HG02852 (cell line): Measurements from ENCODE around the gene ACSF3.
"Not testable (repeated sequence)": the region's sequence is repeated elsewhere in the genome, so short reads cannot be mapped to it uniquely, and the experiment has no call there.

Experiments
- ATAC-seq: cut with Tn5 transposase; IDR thresholded peaks from one replicate; pipeline ENCODE4 v1.9.1; 2021; ENCODE audit warnings: mild to moderate bottlenecking, moderate library complexity; ENCODE audit not compliant: unreplicated experiment

ACSF3 gene

GRCh38 chr16:89185887-89186592 is 92.4 kb downstream of the ACSF3 start:
- ATAC-seq: not testable (repeated sequence)

GRCh38 chr16:89186593-89187031 is 93.0 kb downstream of the ACSF3 start:
- not testable (repeated sequence) for ATAC-seq

GRCh38 chr16:89187032-89187769 is 93.5 kb downstream of the ACSF3 start:
- ATAC-seq: no peak

GRCh38 chr16:89187770-89188392 is 94.2 kb downstream of the ACSF3 start:
- no peak for ATAC-seq

GRCh38 chr16:89188471-89189357 is 95.1 kb downstream of the ACSF3 start:
- not testable (repeated sequence) for ATAC-seq

- ATAC-seq: no peak
Observed at GRCh38 chr16:89189358-89190025, 95.8 kb downstream of the ACSF3 start.

GRCh38 chr16:89190150-89190958 is 96.7 kb downstream of the ACSF3 start:
- no peak for ATAC-seq

GRCh38 chr16:89191033-89191900 is 97.6 kb downstream of the ACSF3 start:
- no peak for ATAC-seq

GRCh38 chr16:89191901-89192185 is 98.2 kb downstream of the ACSF3 start:
- ATAC-seq: no peak

GRCh38 chr16:89192186-89192955 is 98.7 kb downstream of the ACSF3 start:
- ATAC-seq: not testable (repeated sequence)

GRCh38 chr16:89192956-89193575 is 99.4 kb downstream of the ACSF3 start:
- no peak for ATAC-seq

GRCh38 chr16:89193576-89194293 is 100.1 kb downstream of the ACSF3 start:
- ATAC-seq: no peak

GRCh38 chr16:89194340-89195311 is 101.0 kb downstream of the ACSF3 start:
- ATAC-seq: no peak

GRCh38 chr16:89195521-89196171 is 102.0 kb downstream of the ACSF3 start:
- ATAC-seq: no peak

GRCh38 chr16:89197033-89197632 is 103.5 kb downstream of the ACSF3 start:
- no peak for ATAC-seq
